GM18507 (cell line): Measurements from ENCODE around the gene DNAH2.

ENCODE experiments used
- DNase-seq: peaks from one replicate; pipeline ENCODE4 v3.0.0; 2011; ENCODE audit warnings: low read depth; ENCODE audit not compliant: insufficient read length; ENCODE audit errors: extremely low spot score
- FAIRE-seq: peaks from 2 replicates; lab custom pipeline; 2011; peaks lifted over from hg19 to GRCh38; lab: Jason Lieb, UNC

DNAH2 gene

DNA sequence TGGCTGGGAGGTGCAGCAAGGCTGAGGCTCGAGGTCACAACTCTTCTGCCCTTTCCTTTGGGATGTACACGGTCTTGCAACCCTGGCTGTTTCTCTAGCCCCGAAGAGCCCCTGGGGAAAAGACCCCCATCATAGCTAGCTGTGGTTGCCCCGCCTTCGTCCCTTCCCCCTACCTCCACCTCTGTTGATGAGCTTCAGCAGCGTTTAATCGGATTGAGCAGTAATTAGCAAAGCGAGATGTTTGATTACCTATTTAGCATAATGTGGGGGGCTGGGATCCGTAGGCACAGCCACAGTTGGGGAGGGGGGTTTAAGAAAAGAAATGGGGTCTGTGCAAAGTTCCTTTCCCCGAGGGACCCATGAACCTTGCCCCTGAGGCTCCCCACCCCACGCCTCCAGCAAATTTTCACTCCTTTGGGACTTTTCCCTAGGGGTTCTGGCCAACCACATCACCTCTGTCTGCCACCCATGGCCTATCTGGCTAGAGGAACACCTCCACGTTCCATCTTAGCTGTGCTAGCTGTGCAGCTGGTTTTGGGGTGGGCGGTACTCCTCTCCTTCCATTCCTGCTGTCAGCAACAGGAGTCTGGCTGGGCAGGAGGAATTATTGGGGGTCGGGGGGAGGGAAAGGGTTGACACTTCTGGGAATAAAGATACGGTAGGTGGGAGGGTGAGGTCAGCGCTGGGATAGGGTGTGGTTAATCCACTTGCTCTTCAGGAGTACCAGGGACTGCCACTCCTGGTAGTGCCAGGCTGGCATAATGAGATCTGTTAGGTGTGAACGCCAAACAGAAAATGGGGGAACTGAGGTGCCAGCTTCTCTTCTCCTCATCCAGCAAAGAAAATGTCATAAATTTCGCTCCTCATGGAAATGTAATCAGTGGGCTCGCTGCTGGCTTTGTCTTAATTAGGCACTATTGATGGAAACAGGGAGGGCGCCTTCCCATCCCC, 1.3 kb upstream of the DNAH2 start:
- no peak for FAIRE-seq
- DNase-seq: no peak

DNA sequence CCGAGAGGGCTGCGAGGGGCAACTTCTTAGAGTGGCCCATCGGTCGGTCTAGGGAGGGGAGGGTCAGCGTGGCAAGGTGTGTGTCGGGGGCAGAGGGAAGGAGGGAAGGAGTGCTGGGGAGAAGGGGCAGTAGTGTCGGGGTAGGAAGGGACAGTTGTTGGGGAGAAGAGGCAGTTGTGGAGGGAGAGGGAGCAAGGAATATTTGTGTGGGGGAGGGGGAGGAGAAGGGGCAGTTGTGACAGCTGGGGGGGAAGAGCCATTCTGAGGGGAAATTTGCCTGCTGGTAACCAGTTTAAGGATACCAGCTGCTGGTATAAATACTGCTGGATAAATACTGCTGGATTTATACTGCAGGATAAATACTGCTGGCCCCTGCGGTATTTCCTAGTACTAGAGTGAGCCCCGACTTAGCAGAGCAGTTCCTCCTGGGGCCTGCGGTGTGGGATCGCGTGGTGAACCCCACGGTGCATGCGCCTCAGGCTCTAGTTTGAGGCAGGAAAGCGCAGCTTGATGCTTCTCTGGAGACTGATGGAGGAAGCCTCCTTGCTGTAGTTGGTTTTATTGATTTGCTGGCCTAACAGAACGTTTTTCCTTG, 309 bp downstream of the DNAH2 start:
- FAIRE-seq (no peak), DNase-seq (no peak)

DNA sequence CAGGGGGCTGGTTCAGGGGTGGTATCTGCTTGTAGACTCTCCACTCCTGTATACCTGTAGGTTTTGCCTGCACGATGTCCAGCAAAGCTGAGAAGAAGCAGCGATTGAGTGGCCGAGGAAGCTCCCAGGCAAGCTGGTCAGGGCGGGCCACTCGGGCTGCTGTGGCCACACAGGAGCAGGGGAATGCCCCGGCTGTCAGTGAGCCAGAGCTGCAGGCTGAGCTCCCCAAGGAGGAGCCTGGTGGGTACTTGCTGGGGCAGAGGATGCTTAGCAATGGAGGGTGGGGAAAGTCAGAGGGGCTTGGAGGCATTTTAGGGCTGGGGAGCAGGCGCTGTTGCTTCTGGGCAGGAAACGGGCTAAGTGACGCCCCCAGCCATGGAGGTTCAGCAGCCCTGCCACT, 2.1 kb downstream of the DNAH2 start:
- FAIRE-seq (no peak), DNase-seq (no peak)

DNA sequence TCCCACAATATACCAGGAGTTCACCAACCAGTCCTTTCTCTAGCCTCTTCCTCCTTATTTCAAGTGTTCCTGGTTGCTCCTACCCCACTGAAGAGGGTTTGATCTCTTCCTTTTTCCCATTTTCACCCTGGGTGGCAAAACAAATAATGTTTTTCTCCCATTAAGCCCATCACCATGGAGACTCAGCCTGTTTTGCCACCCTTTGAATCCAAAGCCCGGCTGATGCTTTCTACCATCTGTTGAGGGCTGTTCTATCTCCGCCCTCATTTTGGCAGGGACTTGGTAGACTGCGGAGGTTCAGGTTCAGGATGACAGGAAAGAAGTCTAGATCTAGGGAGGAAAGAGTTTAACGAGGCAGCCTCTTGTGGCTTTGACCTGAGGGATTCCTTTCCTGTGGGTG, 2.6 kb downstream of the DNAH2 start:
- DNase-seq: no peak
- no peak for FAIRE-seq

DNA sequence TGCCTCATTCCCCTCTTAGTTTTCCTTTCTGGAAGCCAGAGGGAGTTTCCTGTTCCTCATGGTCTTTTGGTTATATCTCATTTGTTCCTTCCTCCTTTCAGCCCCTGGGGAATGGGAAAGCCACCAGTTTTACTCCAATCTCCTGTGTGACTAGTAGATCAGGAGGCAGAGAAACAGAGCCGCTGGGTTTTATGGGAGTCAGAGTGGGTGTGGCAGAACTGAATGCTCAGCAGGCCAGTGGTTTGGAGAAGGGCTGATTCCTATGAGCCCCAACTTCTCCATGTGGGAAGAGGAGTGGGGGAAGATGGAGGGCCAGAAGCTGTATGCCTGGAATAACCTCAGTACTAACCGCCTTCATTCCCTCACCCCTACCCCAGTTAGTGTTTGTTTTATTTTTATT, 4.1 kb downstream of the DNAH2 start:
- FAIRE-seq: no peak

DNA sequence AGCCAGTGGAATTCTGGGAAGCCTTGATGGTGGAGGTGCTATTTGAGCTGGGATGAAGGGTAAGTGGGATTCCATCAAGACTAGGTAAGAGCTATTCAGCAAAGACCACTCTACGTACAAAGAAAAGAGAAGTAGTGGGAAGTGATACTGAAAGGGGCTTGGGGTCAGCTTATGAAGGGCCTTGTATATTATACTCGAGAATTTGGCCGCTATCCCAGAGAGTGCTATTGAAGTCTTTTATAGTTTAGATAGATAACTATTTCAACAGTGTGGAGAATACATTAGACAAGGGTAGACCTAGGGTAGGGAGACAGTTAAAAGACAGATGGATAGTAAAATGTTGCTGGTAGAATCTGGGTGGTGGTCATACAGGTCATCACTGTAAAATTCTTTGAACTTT, 10.3 kb downstream of the DNAH2 start:
- DNase-seq (no peak), FAIRE-seq (no peak)

More for the DNA sequence above, 4.1 kb downstream of the DNAH2 start:
- no peak for DNase-seq

DNA sequence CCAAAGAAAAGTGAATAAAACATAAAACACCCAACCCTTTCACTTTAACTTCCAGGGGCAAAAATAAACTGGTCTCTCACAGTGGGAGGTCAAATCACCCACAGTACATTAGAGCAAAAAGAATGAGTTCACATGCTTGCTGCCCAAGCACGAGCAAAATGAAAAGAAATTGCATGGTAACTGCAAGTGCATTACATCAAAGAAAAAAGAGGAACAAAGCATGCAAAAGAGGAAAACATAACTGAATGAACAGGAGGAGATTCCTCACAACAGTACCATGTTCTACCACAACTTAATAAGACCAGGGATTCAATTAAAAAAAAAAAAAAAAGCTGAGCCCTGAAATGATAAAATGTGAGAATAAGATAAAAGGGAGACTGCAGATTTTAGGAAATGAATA, 12.3 kb downstream of the DNAH2 start:
- DNase-seq: no peak
- no peak for FAIRE-seq

DNA sequence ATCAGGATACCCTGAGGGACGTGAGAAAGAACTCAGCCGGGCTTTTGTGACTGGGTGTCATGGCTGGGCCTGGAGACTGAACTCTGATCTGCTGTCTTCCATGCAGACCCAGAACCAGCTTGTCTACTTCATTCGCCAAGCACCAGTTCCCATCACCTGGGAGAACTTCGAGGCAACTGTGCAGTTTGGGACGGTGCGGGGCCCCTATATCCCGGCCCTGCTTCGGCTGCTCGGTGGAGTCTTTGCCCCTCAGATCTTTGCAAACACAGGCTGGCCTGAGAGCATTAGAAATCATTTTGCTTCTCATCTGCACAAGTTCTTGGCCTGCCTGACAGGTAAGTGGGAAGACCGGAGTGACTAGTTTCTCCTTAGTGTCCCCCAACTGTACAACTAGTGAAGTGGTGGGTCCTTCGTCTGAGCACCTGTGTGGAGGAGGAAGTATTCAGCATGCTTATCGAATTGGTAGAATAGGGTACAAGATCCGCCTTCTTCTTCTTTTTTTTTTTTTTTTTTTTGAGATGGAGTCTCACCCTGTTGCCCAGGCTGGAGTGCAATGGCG, 15.5 kb downstream of the DNAH2 start:
- FAIRE-seq (no peak), DNase-seq (no peak)

DNA sequence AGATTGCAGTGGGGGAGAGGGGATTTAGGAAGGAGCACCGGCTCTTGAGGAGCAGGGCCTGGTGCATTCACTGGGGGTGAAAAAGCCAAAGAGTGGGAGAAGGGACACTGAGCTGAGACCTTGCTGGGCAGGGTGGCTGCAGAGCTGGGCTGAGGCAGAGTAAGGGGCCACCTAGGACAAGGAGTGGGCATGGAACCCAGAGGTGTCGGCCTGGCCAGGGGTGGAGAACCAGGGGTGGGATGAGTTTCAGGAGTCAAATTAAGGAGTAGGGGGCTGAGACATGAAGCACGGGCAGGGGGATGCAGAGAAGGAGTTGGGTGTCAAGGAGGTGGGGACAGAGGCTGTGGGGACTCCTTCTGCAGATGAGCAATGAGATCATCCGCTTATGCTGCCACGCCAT, 20.1 kb downstream of the DNAH2 start:
- no peak for FAIRE-seq
- no peak for DNase-seq

DNA sequence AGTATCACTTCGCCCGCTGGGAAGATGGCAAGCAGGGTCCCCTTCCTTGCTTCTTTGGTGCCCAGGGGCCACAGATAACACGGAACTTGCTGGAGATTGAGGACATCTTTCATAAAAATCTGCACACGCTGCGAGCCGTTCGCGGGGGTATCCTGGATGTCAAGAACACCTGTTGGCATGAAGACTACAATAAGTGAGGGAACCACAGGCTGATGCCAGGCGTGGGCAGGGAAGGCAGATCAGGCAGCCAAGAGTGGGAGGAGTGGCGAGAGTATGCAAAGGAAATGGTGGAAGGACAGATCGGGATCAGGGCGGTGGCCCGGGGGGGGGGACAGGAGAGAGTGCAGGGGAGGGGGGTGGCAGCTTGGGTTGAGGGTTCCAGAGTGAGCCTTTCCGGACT, 22.2 kb downstream of the DNAH2 start:
- DNase-seq (no peak), FAIRE-seq (no peak)

DNA sequence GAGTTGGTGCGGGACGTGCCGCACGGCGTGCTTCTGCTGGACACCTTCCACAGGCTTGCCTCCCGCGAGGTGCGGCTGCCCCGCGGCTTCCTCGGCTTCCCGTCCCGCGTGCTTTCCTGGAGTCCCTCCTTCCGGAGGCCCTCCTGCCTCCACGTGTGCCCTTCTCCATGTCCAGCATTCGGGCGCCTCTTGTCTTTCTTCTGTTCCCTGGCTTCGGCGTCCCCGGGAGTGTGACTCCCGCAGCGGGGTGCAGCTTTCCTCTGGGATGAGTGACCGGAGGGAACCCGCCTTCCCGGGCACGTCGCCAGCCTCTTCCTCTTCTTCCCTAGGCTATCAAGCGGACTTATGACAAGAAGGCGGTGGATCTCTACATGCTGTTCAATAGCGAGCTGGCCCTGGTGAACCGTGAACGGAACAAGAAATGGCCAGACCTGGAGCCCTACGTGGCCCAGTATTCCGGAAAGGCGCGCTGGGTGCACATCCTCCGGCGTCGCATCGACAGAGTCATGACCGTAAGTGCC, 23.0 kb downstream of the DNAH2 start:
- DNase-seq (no peak), FAIRE-seq (no peak)

DNA sequence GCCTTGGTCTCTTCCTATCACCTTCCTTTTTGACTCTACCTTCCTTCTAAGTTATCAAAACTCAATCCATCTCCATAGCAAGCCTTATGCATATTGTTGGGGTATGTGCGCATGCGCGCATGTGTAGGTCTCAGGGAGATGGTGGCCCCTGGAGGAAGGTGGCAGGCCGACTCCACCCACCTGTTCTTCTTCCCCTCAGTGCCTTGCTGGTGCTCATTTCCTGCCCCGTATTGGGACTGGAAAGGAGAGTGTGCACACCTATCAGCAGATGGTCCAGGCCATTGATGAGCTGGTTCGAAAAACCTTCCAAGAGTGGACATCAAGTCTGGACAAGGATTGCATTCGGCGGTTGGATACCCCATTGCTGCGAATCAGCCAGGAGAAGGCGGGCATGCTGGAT, 25.2 kb downstream of the DNAH2 start:
- FAIRE-seq: no peak
- DNase-seq: no peak

DNA sequence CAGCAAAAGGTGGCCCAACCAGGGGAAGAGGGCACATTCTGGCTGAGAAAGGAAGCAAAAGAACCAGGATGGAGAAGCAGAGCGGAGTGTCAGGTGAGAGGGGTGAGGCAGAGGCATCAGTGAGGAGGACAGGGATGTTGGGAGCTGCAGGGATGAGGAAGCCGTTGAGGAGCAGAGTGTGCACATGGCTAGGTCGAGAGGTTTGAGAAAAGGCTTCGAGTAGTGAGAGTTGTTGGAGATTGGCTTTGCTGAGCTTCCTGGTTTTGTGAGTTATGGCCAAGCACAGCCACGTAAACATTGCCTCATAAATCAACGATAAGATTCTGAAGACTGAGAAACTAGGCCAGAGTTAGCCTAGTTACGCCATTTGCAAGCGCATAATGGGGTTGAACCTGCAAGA, 26.9 kb downstream of the DNAH2 start:
- DNase-seq (no peak), FAIRE-seq (no peak)

DNA sequence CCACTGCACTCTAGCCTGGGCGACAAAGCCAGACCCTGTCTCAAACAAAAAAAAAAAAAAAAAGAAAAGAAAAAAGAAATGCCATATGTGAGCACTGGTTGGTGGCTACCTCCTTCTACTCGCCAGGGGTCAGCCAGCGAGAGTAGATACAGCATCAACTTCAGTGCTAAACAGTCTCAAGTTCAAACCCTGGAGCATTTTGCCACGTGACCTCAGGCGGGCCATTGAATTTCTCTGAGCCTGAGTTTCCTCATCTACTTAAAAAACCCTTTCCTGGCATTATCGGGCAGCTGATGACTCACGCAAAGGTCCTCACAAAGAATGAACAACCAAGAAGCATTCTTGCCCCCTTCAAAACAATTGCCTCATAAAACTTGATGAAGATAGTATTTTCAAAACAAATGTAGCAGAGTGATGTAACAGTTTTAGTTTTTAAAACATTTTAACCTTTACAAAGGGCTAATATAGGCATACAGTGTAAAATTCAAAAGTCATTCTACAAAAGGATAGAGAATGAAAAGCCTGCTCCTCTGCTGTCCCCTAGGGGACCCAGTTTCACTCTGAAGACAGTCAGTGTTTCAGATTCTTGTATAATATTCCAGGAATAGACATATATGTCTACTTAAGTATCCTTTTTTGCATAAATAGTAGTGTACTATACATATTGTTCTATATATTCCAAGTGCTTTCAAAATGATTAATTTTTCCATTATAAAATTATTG, 28.4 kb downstream of the DNAH2 start:
- FAIRE-seq (no peak), DNase-seq (no peak)

DNA sequence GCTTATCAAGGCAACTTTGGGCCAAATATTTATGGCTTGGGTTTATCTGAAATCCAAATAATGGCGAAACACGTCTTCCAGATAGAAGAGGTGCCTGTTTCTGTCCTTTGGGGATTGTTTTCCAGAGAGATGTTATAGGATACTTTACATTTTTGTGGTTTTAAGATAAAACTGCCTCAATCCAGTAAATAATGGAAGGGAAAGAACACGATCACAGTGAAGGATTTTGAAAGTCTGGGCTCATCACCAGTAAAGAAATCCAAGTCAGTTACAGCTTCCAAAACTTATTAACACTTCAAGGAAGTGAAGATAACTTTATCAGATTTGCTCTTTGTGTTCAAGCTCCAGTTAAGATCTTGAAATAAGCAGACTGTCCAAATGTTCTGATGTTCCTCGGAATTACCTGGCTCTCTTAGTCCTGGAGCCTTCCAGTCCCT, 30.1 kb downstream of the DNAH2 start:
- no peak for FAIRE-seq
- DNase-seq: no peak

DNA sequence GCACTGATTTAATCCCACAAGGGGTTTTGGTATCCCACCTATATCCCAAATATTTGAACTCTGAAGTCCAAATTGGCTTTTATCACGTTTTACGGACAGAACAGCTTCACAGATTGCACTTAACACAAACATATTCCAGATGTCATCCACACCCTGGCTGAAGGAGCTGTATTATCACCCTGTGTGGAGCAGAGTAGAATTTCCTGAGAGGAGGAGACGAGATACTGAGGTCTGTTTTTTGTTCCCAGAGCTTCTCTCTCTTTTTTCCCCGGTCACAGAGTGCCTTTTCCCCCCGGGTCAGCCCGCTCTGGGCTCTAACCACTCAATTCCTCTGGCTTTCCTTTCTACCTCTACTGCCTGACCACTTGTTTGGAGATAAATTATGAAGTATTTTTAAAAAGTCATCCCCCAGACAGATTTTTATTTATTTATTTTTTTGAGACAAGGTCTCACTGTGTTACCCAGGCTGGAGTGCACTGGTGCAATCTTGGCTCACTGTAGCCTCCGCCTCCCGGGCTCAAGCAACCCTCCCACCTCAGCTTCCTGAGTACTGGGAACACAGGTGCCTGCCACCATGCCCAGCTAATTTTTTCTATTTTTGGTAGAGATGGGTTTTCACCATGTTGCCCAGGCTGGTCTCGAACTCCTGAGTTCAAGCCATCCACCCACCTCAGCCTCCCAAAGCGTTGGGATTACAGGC, 30.7 kb downstream of the DNAH2 start:
- FAIRE-seq: no peak
- DNase-seq: no peak

DNA sequence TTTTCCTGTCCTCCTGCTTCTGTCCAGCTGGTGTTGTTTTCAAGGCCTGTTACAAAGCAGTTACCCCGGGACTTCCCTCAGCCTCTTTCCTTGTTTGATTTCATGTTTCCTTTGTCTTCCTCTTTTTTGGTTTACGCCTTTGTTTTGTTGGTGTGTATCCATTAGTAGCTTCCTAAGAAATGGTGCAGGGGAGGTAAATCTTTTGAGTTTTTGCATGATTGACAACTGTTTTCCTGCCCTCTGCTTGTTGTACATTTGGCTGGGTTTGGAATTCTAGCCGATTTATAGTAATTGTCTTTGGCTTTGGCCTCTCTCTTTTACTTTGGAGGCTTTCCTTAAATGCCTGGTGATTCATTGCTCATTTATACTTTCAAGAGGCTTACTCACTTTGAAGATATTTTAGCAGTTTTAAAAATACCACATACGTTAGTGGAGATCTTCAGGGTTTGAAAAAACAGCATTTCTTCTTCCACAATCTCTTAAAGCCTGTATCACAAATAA, 32.8 kb downstream of the DNAH2 start:
- DNase-seq (no peak), FAIRE-seq (no peak)

DNA sequence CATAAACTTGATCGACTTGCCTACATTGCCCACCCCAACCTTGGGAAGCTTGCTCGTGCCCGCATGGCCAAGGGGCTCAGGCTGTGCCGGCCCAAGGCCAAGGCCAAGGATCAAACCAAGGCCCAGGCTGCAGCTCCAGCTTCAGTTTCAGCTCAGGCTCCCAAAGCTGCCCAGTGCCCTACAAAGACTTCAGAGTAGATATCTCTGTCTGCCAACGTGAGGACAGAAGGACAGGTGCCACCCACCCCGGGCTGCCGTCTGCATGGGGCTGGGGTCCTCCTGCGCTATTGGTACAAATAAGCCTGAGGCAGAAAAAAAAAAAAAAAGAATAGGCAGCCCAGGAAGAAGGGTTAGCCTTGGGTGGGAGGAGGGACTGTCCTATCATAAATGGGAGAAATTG, 37.1 kb downstream of the DNAH2 start:
- DNase-seq (no peak), FAIRE-seq (no peak)
